ENCODE results near the gene SNTB2.

SNTB2 gene

DNA sequence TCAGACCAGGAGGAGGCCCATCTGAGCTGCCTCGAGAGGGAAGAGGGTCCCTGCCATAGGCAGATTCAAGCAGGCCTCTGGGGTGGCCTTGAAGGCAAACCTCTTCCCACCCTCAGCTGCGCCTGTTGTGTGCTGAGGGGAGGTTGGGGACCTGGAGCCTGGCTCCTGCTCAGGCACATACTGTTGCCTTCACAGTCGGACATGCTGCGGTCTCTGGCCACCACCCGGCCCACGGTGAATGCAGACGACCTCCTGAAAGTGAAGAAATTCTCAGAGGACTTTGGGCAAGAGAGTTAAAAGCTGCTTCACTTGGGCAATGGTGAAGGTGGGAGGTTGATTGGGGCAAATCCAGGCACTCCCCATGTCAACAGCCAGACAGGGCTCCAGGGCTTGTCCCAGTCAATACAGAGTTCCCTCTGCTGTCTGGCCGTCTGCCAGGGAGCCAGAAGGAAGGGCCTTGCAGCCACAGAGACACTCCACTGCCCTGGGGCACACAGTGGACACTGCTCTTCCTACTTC lies 137.1 kb downstream of the SNTB2 start:
- Histone ChIP-seq H3K23ac (ENCODE audit: low read length in 2 of 2) (no peak overlapping the region), H2BK15ac (ENCODE audit: low read depth, poor library complexity, severe bottlenecking) (no peak overlapping the region), H3K4me2 (ENCODE audit: low read length, poor library complexity, severe bottlenecking) (no peak overlapping the region), H4K91ac (ENCODE audit: low read length) (no peak overlapping the region), H3K4me1 (ENCODE audit: control insufficient read depth, insufficient read depth, low read depth, low read length) (peaks cover 25% of the 10 kb centered on the region), H3K79me1 (replicated peaks; ENCODE audit: low read length, poor library complexity, severe bottlenecking) (peaks cover 32% of the 10 kb centered on the region), H3K36me3 (ENCODE audit: control insufficient read depth in 1 of 2, insufficient read depth in 2 of 2, low read depth in 1 of 2, low read length in 2 of 2) (peaks cover 75 to 94% of the 10 kb centered on the region in 2 experiments), H2BK120ac (ENCODE audit: low read depth, low read length) (no peak overlapping the region), H3K4me3 (ENCODE audit: insufficient read depth in 1 of 2, low read depth in 1 of 2, low read length in 2 of 2) (no peak overlapping the region), H3K4ac (ENCODE audit: low read depth in 1 of 2, low read length in 2 of 2) (no peak overlapping the region), H3K14ac (ENCODE audit: low read length in 2 of 2) (no peak overlapping the region), H3K9ac (ENCODE audit: low read length) (no peak overlapping the region), H2AK5ac (ENCODE audit: low read length, severe bottlenecking) (no peak overlapping the region), H3K27ac (ENCODE audit: low read length, poor library complexity, severe bottlenecking) (no peak overlapping the region), H3K9me3 (ENCODE audit: control insufficient read depth, low read length) (no peaks in the 10 kb centered on the region), H4K8ac (ENCODE audit: low read length) (no peak overlapping the region), H3K27me3 (ENCODE audit: control insufficient read depth in 1 of 2, insufficient read depth in 1 of 2, low read length in 2 of 2) (no peaks in the 10 kb centered on the region), H3K18ac (ENCODE audit: low read depth in 1 of 2, low read length in 2 of 2) (no peak overlapping the region), H2BK12ac (ENCODE audit: low read length in 2 of 2) (no peak overlapping the region), H2BK5ac (ENCODE audit: low read depth, low read length, poor library complexity, severe bottlenecking) (no peak overlapping the region), H2AFZ (ENCODE audit: low read depth, low read length) (no peak overlapping the region)
- WGBS: 93% methylated on average over 8 of the region's 8 CpGs
- DNase-seq: peak; percentile 13

DNA sequence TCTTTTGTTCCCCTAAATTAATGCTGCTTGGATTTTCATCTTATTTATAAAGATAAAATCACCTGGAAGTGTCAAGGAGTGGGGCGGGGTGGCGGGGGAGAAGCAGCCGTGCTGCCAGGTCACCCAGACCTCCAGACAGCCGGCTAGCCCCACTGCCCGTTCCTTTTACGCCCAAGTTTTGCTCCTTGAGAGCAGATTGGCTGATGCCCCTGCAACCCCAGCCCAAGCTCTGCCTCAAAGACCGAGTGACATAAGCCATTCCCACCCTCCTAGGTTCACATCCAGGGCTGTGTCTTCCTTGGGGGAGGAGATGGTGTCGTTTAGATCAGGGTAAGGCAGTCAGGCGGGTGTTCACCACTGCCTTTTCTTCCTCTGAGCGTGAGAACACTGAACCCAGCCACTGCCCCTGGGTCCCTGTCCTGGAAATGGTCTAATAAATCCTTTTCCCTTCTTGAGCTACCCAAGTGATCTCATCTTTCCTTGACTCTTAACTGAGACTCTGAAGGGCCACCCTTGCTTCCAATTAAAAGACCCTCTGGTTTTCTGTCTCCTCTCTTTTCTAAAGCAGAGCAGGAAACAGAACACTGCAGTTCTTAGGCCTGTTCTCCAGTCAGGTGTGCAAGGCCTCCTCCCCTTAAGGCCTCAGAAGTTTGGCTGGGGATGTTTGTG lies 137.8 kb downstream of the SNTB2 start:
- Histone ChIP-seq H3K9ac (ENCODE audit: low read length) (no peak overlapping the region), H3K27me3 (ENCODE audit: control insufficient read depth in 1 of 2, insufficient read depth in 1 of 2, low read length in 2 of 2) (no peaks in the 10 kb centered on the region), H3K36me3 (ENCODE audit: control insufficient read depth in 1 of 2, insufficient read depth in 2 of 2, low read depth in 1 of 2, low read length in 2 of 2) (peaks cover 69 to 88% of the 10 kb centered on the region in 2 experiments), H2BK15ac (ENCODE audit: low read depth, poor library complexity, severe bottlenecking) (no peak overlapping the region), H3K23ac (ENCODE audit: low read length in 2 of 2) (no peak overlapping the region), H4K8ac (ENCODE audit: low read length) (no peak overlapping the region), H2BK120ac (ENCODE audit: low read depth, low read length) (no peak overlapping the region), H2AFZ (ENCODE audit: low read depth, low read length) (no peak overlapping the region), H3K9me3 (ENCODE audit: control insufficient read depth, low read length) (no peaks in the 10 kb centered on the region), H3K4ac (ENCODE audit: low read depth in 1 of 2, low read length in 2 of 2) (no peak overlapping the region), H3K79me1 (replicated peaks; ENCODE audit: low read length, poor library complexity, severe bottlenecking) (peaks cover 33% of the 10 kb centered on the region), H2BK12ac (ENCODE audit: low read length in 2 of 2) (no peak overlapping the region), H2AK5ac (ENCODE audit: low read length, severe bottlenecking) (no peak overlapping the region), H4K91ac (ENCODE audit: low read length) (no peak overlapping the region), H3K18ac (ENCODE audit: low read depth in 1 of 2, low read length in 2 of 2) (no peak overlapping the region), H3K4me1 (ENCODE audit: control insufficient read depth, insufficient read depth, low read depth, low read length) (peaks cover 31% of the 10 kb centered on the region), H3K4me2 (ENCODE audit: low read length, poor library complexity, severe bottlenecking) (no peak overlapping the region), H3K14ac (ENCODE audit: low read length in 2 of 2) (no peak overlapping the region), H3K4me3 (ENCODE audit: insufficient read depth in 1 of 2, low read depth in 1 of 2, low read length in 2 of 2) (no peak overlapping the region), H2BK5ac (ENCODE audit: low read depth, low read length, poor library complexity, severe bottlenecking) (no peak overlapping the region), H3K27ac (ENCODE audit: low read length, poor library complexity, severe bottlenecking) (no peak overlapping the region)
- DNase-seq: no peak
- WGBS: 90% methylated on average over 9 of the region's 10 CpGs

DNA sequence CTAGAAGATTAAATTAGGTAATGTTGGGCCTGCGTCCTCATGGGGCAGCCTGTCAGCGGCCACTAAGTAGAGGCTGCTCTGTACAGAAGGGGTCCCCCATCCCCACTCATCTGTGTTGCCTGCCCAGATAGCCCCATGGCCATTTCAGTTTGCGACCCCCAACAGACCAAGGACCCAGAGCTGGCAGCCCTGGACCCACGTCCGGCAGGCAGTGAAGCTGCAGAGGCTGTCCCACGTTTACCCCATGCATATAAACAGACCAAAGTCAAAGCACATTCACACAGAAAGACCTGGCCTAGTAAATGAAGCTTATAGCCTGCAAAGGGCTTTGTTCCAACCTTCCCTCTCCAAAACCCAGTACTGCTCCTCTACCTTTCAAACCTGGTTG lies 138.8 kb downstream of the SNTB2 start:
- no peaks in the 10 kb centered on the region for H3K9me3 ChIP-seq (ENCODE audit: control insufficient read depth, low read length)
- H3K18ac ChIP-seq (ENCODE audit: low read depth in 1 of 2, low read length in 2 of 2): no peak overlapping the region
- no peak overlapping the region for H3K9ac ChIP-seq (ENCODE audit: low read length)
- no peaks in the 10 kb centered on the region for H3K27me3 ChIP-seq (ENCODE audit: control insufficient read depth in 1 of 2, insufficient read depth in 1 of 2, low read length in 2 of 2)
- H3K4me1 ChIP-seq (ENCODE audit: control insufficient read depth, insufficient read depth, low read depth, low read length): peaks cover 35% of the 10 kb centered on the region
- no peak overlapping the region for H2BK15ac ChIP-seq (ENCODE audit: low read depth, poor library complexity, severe bottlenecking)
- no peak overlapping the region for H2BK5ac ChIP-seq (ENCODE audit: low read depth, low read length, poor library complexity, severe bottlenecking)
- 97% methylated on average over 6 of the region's 6 CpGs for WGBS
- H2AK5ac ChIP-seq (ENCODE audit: low read length, severe bottlenecking): no peak overlapping the region
- no peak overlapping the region for H4K91ac ChIP-seq (ENCODE audit: low read length)
- H3K14ac ChIP-seq (ENCODE audit: low read length in 2 of 2): no peak overlapping the region
- no peak overlapping the region for H4K8ac ChIP-seq (ENCODE audit: low read length)
- no peak overlapping the region for H2BK120ac ChIP-seq (ENCODE audit: low read depth, low read length)
- no peak for DNase-seq
- no peak overlapping the region for H3K4me2 ChIP-seq (ENCODE audit: low read length, poor library complexity, severe bottlenecking)
- peak overlapping the region; percentile 31 for H3K27ac ChIP-seq (ENCODE audit: low read length, poor library complexity, severe bottlenecking)
- H2AFZ ChIP-seq (ENCODE audit: low read depth, low read length): no peak overlapping the region
- H3K4ac ChIP-seq (ENCODE audit: low read depth in 1 of 2, low read length in 2 of 2): no peak overlapping the region
- peaks cover 58 to 77% of the 10 kb centered on the region in 2 experiments for H3K36me3 ChIP-seq (ENCODE audit: control insufficient read depth in 1 of 2, insufficient read depth in 2 of 2, low read depth in 1 of 2, low read length in 2 of 2)
- H3K23ac ChIP-seq (ENCODE audit: low read length in 2 of 2): peak overlapping the region in 1 of 2 experiments; percentile 73
- peak overlapping the region in 1 of 2 experiments; percentile 15 for H2BK12ac ChIP-seq (ENCODE audit: low read length in 2 of 2)
- no peak overlapping the region for H3K4me3 ChIP-seq (ENCODE audit: insufficient read depth in 1 of 2, low read depth in 1 of 2, low read length in 2 of 2)
- peaks cover 23% of the 10 kb centered on the region for H3K79me1 ChIP-seq (replicated peaks; ENCODE audit: low read length, poor library complexity, severe bottlenecking)

DNA sequence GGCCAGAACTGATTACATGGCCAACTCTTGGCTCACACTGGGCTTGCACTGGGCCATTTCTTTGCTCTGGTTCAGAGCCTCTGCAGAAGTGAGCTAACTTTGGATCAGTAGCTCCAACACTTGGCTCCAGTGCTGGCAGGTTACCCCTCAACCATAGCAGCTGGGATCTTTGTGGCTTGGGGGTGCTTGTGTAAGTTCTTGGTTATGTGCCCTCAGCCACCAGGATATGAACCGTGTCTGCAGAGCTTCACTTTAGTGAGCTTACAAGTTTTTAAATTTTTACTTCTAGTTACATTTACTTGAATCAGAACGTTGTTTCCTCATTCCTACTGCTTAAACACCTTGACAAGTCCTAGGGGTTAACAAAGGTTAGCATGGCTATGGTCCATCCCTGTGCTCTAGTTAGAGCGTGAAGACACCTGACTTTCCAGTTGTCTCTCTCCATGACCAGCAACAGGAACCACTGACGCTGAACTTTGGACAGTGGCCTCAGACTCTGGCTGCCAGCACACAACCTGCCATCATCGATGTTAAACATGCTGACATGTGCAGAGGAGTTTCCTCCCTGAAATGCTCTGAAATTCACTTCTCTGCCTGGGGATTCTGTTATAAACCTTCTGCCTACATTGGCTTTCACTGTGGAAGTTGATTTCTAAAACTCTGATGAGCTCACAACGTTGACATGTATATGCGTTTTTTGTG lies 139.4 kb downstream of the SNTB2 start:
- Histone ChIP-seq H3K23ac (ENCODE audit: low read length in 2 of 2) (peak overlapping the region in 1 of 2 experiments; percentile 73), H2BK15ac (ENCODE audit: low read depth, poor library complexity, severe bottlenecking) (no peak overlapping the region), H3K4me2 (ENCODE audit: low read length, poor library complexity, severe bottlenecking) (no peak overlapping the region), H3K36me3 (ENCODE audit: control insufficient read depth in 1 of 2, insufficient read depth in 2 of 2, low read depth in 1 of 2, low read length in 2 of 2) (peaks cover 53 to 72% of the 10 kb centered on the region in 2 experiments), H4K91ac (ENCODE audit: low read length) (no peak overlapping the region), H3K27me3 (ENCODE audit: control insufficient read depth in 1 of 2, insufficient read depth in 1 of 2, low read length in 2 of 2) (no peaks in the 10 kb centered on the region), H3K9ac (ENCODE audit: low read length) (peak overlapping the region; percentile 17), H2AFZ (ENCODE audit: low read depth, low read length) (no peak overlapping the region), H2BK120ac (ENCODE audit: low read depth, low read length) (no peak overlapping the region), H3K4me1 (ENCODE audit: control insufficient read depth, insufficient read depth, low read depth, low read length) (peaks cover 35% of the 10 kb centered on the region), H3K9me3 (ENCODE audit: control insufficient read depth, low read length) (no peaks in the 10 kb centered on the region), H3K79me1 (replicated peaks; ENCODE audit: low read length, poor library complexity, severe bottlenecking) (peaks cover 20% of the 10 kb centered on the region), H4K8ac (ENCODE audit: low read length) (no peak overlapping the region), H2BK5ac (ENCODE audit: low read depth, low read length, poor library complexity, severe bottlenecking) (no peak overlapping the region), H2AK5ac (ENCODE audit: low read length, severe bottlenecking) (no peak overlapping the region), H3K14ac (ENCODE audit: low read length in 2 of 2) (no peak overlapping the region), H3K4me3 (ENCODE audit: insufficient read depth in 1 of 2, low read depth in 1 of 2, low read length in 2 of 2) (no peak overlapping the region), H3K27ac (ENCODE audit: low read length, poor library complexity, severe bottlenecking) (peak overlapping the region; percentile 31), H3K4ac (ENCODE audit: low read depth in 1 of 2, low read length in 2 of 2) (no peak overlapping the region), H3K18ac (ENCODE audit: low read depth in 1 of 2, low read length in 2 of 2) (no peak overlapping the region), H2BK12ac (ENCODE audit: low read length in 2 of 2) (no peak overlapping the region)
- no peak for DNase-seq
- WGBS: 83% methylated on average over 7 of the region's 7 CpGs
